Posterior cingulate gyrus (tissue), 11 donors: ENCODE data around the gene PRKAG2.
"Not testable (repeated sequence)": the region's sequence is repeated elsewhere in the genome, so short reads cannot be mapped to it uniquely, and the experiment has no call there.

Experiments
- DNase-seq, 10 donors: peaks; one replicate each; pipeline versions ENCODE4 v3.0.0 to v3.0.0-alpha.2; 2020 to 2021; ENCODE audit warnings: mixed read lengths in 3 of 10
- intact Hi-C: fragments of 100-400 bp; cut with DNase I; formaldehyde crosslinking; loops from one replicate; pipeline ENCODE4 v1.15.1; 2023

PRKAG2 gene

DNA sequence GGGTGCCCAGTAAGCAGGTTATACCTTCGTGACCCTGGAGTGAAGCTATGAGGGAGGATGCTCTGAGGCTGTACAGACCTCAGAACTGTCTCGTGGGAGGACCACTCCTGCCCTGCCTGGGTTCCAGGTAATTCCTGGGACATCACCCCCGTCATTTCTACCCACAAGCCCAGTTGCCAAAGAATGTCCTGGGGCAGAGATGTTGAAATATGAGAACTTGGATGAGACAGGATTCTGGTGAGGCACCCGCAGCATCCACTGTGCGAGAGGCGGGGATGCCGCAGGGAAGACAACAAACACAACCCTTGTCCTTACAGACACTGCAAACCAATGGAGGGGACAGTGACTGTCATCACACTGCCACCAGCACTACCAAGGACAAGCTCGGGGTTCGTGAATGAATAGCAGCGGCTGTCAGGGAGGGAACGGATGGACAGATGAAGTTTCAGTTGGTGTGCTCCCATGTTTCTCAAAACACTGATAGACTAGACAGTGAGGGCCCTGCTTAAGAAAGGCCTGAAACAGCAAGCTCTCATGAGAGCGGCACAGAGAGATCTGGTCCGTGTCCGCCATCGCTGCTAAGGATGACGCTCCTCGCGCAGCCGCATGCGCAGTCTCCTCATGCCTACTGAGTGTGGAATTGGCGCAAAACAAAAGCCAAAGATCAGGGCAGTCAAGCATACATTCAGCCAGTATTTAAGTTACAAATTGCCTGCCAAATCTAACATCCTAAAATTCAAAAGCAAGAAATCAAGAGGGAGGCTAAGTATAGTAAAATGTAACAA is 275.2 kb downstream of the PRKAG2 start:
- intact Hi-C loops = no loop called here
- peak in 1 of 10 donors; percentile 69 for DNase-seq

DNA sequence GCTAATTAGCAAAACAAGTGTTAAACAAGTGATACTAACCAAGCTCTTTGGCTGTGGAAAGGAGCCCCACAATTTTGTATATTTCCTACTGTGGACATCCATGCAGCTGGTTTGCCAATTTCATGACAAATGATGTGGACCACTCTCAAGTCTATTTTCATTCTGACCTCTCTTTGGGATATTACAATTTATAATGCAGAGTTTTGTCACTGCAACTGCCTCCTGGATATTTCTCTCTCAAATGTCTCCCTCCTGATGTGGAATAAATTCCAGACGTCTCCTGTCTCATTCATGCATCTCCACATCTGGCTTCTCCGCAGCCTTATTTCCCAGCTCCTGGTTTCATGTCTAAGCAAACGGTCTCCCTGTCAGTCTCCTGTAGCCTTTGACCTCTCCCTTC is 276.6 kb downstream of the PRKAG2 start:
- DNase-seq = no peak
- intact Hi-C loops = no loop called here

DNA sequence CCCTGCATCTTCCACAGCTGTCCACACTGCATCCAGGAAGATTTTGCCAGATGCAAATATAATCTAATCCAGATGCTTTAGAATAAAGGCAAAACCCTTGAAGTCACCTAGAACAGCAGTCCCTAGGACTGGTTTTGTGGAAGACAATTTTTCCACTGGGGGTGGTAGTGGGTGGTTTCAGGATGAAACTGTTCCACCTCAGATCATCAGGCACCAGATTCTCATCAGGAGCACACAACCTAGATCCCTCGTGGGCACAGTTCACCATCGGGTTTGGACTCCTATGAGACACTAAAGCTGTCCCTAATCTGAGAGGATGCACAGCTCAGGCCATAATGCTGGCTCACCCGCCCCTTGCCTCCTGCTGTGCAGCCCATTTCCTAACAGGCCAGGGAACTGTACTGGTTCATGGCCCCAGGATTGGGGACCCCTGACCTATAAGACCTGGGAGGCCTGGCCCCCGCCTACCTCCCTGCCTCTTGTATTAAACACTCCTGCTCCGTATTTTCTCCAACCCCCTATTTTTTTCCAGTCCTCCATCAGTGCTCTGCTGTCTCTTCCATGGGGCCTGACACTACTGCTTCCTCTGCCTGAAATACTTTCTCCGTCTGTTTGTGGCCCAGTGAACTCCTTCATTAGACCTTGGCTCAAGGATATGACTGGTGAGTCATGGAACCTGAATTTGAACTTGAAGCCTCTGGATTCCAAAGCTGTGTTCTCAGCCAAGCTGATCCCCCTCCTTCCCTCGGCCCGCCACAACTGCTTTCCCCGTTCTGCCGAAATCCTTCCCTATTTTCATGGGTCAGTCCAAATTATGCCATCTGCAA is 277.3 kb downstream of the PRKAG2 start:
- intact Hi-C loops = no loop called here
- peak in 1 of 10 donors; percentile 46 for DNase-seq

DNA sequence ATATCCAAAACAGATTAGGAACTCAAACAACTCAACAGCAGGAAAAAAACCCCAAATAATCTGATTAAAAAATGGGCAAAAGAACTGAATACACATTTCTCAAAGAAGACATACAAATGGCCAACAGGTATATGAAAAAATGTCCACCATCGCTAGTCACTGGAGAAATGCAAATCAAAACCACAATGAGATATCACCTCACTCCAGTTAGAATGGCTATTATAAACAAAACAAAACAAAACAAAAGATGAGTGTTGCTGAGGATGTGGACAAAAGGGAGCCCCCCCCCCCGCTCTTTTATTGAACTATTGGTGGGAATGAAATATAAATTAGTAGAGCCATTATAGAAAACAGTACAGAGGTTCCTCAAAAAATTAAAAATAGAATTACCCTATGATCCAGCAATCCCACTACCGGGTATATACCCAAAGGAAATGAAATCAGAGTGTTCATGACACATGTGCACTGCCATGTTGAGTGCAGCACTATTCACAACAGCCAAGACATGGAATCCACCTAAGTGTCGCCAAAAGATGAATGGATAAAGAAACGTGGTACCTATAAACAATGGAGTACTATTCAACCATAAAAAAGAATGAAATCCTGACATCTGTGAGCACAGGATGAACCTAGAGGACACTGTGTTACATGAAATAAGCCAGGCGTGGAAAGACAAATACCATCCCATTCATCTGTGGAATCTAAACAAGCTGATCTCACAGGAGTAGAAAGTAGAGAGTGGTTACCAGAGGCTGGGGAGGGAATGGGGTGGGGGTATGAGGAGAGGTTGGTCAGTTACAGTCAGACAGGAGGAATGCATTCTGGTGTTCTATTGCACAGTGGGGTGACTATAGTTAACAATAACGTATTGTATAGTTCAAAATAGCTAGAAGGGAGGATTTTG is 279.1 kb downstream of the PRKAG2 start:
- intact Hi-C loops = no loop called here
- DNase-seq = no peak

DNA sequence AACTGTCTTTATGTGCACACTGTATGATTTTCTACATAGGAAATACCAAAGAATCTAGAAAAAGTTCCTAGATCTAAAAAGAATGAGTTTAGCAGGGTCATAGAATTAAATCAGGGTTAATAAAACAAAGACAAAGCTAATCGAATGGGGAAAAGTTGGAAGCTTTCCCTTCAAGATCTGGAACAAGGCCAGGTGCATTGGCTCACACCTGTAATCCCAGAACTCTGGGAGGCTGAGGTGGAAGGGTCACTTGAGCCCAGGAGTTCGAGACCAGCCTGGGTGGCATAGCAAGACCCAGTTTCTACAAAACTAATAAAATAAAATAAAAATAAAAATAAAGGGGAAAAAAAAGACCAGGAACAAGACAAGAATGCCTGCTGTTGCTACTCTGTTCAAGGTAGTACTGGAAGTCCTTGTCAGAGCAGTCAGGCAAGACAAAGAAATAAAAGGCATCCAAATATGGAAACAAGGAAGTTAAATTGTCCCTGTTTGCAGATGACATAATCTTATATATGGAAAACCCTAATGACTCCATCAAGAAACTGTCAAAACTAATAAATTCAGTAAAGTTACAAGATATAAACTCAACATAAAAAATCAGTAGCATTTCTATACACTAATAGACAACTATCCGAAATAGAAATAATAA is 281.1 kb downstream of the PRKAG2 start:
- intact Hi-C loops = no loop called here

DNA sequence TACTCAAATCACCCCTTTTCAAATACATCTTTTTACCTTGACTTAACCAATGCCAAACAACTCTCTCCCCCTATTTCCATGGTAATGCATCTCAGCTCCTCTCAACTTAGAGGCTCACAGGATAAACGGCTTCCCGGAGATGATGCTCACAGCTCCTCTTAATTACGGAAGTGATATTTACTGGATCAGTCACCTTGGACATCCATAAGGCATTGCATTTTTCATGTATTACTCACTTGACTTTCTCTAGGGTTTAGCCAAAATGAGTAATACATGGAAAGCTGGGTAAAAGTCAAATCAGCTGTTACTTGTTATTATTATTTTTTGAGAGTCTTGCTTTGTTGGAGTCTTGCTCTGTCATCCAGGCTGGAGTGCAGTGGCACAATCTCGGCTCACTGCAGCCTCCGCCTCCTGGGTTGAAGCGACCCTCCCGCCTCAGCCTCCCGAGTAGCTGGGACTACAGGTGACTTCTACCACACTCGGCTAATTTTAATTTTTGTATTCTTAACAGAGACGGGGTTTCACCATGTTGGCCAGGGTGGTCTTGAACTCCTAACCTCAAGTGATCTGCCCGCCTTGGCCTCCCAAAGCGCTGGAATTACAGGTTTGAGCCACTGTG is 283.9 kb downstream of the PRKAG2 start:
- intact Hi-C loops = no loop called here
- DNase-seq = peak in 1 of 10 donors; percentile 39

More for the DNA sequence above, 281.1 kb downstream of the PRKAG2 start:
- no peak for DNase-seq

DNA sequence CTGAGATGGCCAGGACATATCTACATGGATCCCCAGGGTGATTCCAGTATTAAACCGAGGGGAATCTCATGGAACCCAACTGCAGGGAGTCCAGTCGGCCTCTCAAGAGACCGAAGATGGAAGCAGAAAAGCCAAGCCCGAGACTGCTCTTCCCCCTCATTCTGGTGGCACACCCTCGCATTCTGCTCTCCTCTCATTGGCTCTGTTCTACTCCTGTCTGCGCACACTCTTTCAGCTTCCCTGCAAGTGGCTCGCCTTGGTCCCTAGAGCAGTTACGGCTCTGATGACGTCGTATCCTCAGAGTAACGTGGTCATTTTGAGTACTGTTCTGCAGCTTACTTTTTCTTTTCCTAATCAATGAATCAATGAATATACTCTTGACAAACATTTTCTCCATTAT is 284.6 kb downstream of the PRKAG2 start:
- peak in 1 of 10 donors; percentile 28 for DNase-seq
- intact Hi-C loops = no loop called here

DNA sequence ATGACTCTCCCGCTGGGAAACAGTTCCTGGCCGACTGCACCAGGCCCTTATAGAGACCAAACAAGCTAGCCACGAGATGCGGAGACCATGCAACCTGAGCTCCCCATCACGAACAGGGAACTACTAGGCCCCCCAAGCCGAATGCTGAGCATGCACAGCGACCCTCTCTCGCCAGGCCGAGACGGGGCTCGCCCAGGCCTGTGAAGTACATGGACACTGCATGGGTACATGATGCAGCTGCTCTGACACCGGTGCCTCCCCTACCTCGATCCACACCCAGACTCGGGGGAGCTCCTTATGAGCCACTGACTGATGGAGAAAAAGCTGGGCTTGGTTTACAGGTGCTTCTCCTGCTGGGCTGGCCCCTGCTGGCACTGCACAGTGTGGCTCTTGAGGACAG is 285.0 kb downstream of the PRKAG2 start:
- peak in 1 of 10 donors; percentile 66 for DNase-seq
- intact Hi-C loops = no loop called here

DNA sequence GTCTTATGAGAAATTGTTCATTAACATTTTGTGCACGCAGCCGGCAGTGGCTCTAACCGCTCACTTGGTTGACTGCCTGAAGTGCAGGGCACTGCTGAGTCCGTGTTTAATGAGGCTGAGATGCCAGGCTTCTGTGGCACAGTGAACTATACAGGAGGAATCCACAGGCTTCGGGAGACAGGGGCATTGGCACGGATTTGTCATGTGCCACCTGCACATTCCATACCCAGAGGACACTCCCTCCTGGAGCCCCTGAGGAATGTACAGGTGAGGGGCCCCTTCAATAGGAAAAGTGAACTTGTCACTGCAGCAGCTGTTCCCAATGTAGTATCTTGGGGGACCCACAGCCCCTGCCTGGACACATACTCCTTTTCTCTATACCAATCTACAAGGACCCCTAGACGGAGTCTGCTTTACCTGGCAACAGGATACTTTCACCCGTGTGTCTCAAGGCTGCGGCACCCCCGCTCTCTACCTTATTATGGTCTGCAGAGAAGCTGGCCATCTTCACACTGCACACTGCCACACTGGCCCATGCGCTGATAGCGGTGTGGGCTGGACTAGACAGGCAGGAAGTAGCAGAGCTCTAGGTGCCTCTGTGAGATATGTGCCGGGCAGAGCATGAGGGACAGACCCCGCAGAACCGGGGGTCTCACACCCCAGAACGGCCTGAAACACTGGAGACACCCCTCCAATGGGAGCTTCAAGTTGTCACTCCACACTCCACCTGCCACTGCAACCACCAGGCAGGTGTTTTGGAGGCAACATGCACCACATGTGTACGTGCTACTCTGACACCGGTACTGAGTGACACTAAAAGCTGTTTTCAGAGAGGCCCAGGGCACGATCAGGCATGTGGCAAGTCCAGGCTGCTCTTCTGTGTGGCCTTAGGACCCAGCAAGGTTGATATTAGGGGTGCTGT is 285.8 kb downstream of the PRKAG2 start:
- intact Hi-C loops = no loop called here
- DNase-seq = peak in 1 of 10 donors; percentile 73

DNA sequence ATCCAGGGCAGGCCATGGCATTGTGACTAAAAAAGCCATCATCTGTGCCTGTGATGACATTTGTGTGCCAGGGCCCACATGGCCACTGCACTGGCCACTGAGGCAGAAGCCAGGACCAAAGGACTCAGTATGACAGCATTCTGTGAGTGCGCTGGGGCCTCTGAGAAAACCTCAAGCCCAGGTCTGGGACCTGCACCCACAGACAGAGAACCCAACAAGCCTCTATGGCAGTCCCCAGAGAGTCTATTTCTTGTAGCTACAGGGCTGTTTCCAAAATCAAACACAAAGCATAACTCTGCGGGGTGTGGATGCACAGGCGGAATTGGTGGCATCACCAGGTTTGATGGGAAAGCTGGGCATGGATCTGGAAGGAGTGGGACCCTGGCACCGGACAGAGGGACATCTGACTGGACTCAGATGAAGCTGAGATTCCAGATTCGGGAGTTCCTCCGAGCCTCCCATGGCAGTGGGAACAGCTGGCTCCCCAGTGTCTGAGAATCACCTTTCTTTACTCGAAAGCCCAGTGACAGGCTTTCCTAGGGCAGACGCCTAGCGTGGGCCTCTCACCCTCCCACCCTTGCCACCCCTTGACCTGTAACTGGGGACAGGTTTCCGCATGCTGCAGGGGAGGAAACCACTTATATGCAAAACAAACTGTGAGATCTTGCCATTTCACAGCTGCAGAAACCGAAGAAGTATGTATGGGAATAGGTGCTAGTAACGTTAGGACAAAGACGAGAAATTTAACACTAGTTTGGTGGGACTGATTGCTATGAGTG is 286.7 kb downstream of the PRKAG2 start:
- intact Hi-C loops = no loop called here

DNA sequence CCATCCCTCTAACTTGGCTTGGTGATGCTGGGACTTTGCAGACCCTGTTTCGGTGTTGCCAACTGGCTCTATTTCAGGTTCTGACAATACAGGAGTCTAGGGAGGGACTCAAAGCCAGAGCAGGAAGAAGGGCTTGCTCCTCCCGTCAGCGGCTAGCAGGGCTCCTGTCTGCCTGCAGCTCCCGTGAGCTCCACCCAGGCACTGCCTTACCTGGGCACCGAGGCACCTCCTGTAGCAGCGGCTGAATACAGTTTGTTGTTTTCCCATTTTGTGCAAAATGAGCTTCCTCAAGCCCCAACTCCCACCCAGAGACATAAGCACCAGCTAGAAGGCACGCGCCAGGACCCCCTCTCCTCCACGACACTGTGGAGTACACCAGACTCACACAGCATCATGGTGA is 287.9 kb downstream of the PRKAG2 start:
- peak in 1 of 10 donors; percentile 70 for DNase-seq
- intact Hi-C loops = no loop called here

More for the DNA sequence above, 286.7 kb downstream of the PRKAG2 start:
- DNase-seq = peak in 1 of 10 donors; percentile 67

DNA sequence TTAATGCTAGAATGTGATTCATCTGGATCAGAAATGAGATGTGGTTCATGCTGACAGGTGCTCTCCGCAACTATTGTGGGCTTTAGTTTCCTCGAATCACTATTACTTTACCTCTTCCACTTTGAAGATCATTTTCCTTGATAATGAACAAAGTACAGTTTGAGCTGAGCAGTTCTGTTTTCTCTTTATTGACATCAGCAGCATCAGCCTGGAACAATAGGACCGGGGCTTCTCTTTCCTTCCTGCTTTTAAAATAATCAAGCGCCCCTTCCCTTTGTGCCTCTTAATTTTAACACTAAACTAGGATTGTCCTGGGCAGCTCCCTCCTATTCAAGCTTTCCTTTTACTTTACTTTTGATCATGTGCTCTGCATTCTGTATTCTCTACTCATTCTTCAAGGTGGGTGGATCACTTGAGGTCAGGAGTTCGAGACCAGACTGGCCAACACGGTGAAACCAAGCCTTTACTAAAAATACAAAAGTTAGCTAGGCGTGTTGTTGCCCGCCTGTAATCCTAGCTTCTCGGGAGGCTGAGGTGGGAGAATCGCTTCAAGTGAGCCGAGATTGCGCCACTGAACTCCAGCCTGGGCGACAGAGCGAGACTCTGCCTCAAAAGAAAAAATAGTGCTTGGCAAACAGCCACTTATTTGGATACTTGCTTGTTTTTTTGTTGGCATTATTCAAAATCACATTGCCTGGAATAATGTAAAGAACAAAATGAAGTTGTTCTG is 290.2 kb downstream of the PRKAG2 start:
- DNase-seq = peak in 1 of 10 donors; percentile 60
- intact Hi-C loops = no loop called here

DNA sequence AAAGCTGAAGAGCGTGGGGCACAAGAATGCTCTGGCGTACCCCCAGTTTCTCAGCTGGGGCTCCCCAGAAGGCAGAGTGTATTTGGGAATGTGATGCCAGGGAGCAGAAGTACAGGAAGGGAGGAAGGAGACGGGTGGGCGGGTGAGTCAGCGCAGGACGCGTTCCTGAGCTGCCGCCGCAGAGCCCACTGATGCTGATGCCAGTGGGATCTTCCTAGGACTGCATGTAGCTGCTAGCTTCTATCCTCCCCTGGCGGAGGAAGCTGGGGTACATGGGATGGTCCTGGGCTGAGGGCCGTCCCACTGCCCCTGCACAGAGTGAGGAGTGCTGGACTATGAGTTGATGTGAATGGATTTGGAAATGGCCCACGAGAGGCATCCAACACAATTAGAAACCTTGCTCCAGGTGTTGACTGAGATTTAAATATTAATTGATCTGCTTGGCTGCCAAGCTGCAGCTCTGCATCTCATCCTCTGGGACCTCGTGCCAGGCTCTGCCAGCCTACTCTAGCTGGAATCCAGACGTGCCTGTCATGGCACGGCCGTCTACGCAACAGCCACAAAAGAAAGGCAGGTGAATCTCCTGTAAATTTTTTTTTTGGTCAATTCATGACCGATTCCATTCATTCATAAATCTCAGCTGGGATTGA is 291.0 kb downstream of the PRKAG2 start:
- DNase-seq = peak in 8 of 10 donors; percentile 35 to 94 (median 70)
- intact Hi-C loops = no loop called here

DNA sequence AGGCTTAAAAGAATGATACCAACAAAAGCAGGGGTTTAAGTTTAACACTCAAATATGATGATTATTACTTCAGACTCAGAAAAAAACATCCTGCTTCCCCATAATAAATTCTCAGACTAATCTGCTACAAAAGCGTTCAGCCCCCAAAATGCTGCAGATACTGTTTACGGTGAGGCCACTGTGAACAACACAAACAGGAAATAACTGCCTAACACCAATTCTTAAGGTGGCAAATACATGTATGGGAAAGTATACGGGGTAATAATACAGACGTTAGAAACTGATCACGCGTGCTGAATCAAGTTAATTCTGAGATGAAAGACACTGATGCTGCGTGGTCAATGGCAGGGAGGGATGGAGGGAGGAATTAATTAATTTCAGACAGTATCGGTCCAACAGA is 295.2 kb downstream of the PRKAG2 start:
- DNase-seq = no peak
- intact Hi-C loops = no loop called here

DNA sequence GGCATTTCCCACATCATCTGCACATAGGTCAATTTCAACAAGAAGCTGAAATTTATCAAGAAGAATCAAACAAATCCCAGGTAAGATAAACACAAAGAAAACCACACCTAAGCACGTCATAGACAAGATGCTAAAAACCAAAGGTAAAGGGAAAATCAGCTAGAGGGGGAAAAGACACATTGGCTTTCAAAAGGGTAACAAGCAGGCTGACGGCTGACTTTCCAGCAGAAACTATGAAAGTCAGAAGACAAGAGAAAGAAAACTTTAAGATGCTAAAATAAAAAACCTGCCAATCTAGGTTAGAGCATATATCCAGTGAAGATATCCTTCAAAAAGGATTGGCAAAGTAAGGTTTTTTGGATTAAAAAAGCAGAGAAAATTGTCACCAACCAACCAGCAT is 297.3 kb downstream of the PRKAG2 start:
- intact Hi-C loops = no loop called here
- no peak for DNase-seq

DNA sequence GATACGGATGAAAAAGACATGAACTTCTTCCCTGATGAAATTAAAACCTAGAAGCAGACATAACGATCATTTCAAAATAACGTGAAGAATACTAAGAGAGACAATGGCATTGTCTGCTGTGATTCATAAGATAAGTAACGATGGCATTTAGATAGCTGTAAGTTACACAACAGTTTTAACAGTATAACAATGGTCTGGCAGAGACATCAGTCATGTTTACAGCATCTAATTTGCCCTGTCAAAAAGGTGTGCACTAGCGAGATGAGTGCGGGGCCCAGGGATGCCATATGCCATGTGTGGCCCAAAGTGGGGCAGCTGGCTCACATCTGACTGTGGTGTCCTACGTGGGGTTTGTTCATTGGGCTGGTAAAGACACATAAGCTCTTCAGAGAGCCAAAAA is 301.5 kb downstream of the PRKAG2 start:
- intact Hi-C loops = no loop called here
- no peak for DNase-seq

DNA sequence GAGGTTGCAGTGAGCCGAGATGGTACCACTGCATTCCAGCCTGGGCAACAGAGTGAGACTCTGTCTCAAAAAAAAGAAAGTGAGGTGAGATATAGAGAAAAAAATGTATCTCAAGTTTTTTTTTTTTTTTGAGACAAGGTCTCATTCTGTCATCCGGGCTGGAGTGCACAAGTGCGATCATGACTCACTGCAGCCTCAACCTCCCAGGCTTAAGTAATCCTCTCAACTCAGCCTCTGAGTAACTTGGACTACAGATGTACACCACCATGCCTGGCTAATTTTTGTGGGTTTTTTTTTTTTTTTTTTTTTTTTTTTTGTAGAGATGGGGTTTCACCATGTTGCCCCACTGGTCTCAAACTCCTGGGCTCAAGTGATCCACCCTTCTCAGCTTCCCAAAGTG is 303.9 kb downstream of the PRKAG2 start:
- intact Hi-C loops = loop anchor here (5.0 kb wide), 1 partner anchor 184 kb away; no protein-coding TSS in a partner anchor
- not testable (repeated sequence) for DNase-seq
